Hepatocyte (in vitro differentiated cells): ENCODE data around the gene ATF4. TPM values are rescaled to one million over a fixed set of nuclear protein-coding genes. Genes with fewer than 3 reads are reported as not detected.

Source experiments
- DNase-seq: peaks from one replicate; pipeline ENCODE4 v3.0.0-alpha.2; 2016; ENCODE audit warnings: low spot score
- H2AFZ ChIP-seq: fragments of 200-600 bp; sonication (generic); 2 replicates; pipeline ENCODE4 v1.6.0; 2016; ENCODE audit warnings: antibody characterized with exemption, mild to moderate bottlenecking
- H3K27ac ChIP-seq: fragments of 200-600 bp; sonication (generic); 2 replicates; pipeline ENCODE4 v1.5.1; 2016; ENCODE audit warnings: mild to moderate bottlenecking
- H3K27me3 ChIP-seq: fragments of 200-600 bp; sonication (generic); 2 replicates; pipeline ENCODE4 v1.6.1; 2016
- H3K36me3 ChIP-seq: fragments of 200-600 bp; sonication (generic); replicated peaks from 2 replicates; pipeline ENCODE4 v1.5.1; 2016; ENCODE audit warnings: low read depth; ENCODE audit not compliant: insufficient read depth
- H3K4me1 ChIP-seq: fragments of 200-600 bp; sonication (generic); 2 replicates; pipeline ENCODE4 v1.5.1; 2016; ENCODE audit warnings: mild to moderate bottlenecking, moderate library complexity; ENCODE audit not compliant: insufficient read depth
- H3K4me2 ChIP-seq: fragments of 200-600 bp; sonication (generic); 2 replicates; pipeline ENCODE4 v1.6.0; 2016
- H3K4me3 ChIP-seq: fragments of 200-600 bp; sonication (generic); 2 replicates; pipeline ENCODE4 v1.5.1; 2016; ENCODE audit warnings: mild to moderate bottlenecking
- H3K79me2 ChIP-seq: fragments of 200-600 bp; sonication (generic); 2 replicates; pipeline ENCODE4 v1.6.0; 2017; ENCODE audit warnings: mild to moderate bottlenecking
- H3K9me2 ChIP-seq: fragments of 200-600 bp; sonication (generic); replicated peaks from 2 replicates; pipeline ENCODE4 v1.6.0; 2017; ENCODE audit warnings: mild to moderate bottlenecking; ENCODE audit not compliant: insufficient read depth
- H3K9me3 ChIP-seq: fragments of 200-600 bp; sonication (generic); 2 replicates; pipeline ENCODE4 v1.5.1; 2016; ENCODE audit warnings: low read depth, mild to moderate bottlenecking
- H4K20me1 ChIP-seq: fragments of 200-600 bp; sonication (generic); 2 replicates; pipeline ENCODE4 v1.6.0; 2016; ENCODE audit warnings: mild to moderate bottlenecking; ENCODE audit not compliant: insufficient read depth, poor library complexity, severe bottlenecking
- CTCF ChIP-seq: fragments of 200-600 bp; sonication (generic); IDR thresholded peaks from 2 replicates; pipeline ENCODE4 v1.5.1; 2016; ENCODE audit warnings: antibody characterized with exemption, mild to moderate bottlenecking; ENCODE audit not compliant: poor library complexity
- EZH2 ChIP-seq: fragments of 200-600 bp; sonication (generic); IDR thresholded peaks from 2 replicates; pipeline ENCODE4 v1.6.1; 2016; ENCODE audit warnings: antibody characterized with exemption, mild to moderate bottlenecking, borderline replicate concordance
- EZH2phosphoT487 ChIP-seq: fragments of 200-600 bp; sonication (generic); IDR thresholded peaks from one replicate; pipeline ENCODE4 v1.6.1; 2018; ENCODE audit warnings: antibody characterized with exemption, mild to moderate bottlenecking, low read depth, moderate library complexity; ENCODE audit not compliant: unreplicated experiment, severe bottlenecking
- WGBS: methylation state at CpG from one replicate; pipeline ENCODE4 v1.1.6; 2016; ENCODE audit warnings: low lambda C conversion rate; ENCODE audit errors: missing lambda C conversion rate; 5-methylcytosine and 5-hydroxymethylcytosine counted together
- polyA plus RNA-seq: library from polyadenylated mRNA; unstranded; fragments of >200 nt; fragmentation: Nextera tagmentation; extraction: Ambion mirVana; gene quantifications from 2 replicates; pipeline ENCODE4 v1.2.1, GENCODE V29; 2016
- total RNA-seq: library from RNA; depleted of rRNA; stranded (reverse); fragments of >200 nt; gene quantifications from 2 replicates; pipeline ENCODE4 v1.2.3, GENCODE V29; 2014

The ATF4 gene
- total and polyA plus RNA-seq, 2 experiments from 2014 or later = 144 to 231 TPM

DNA sequence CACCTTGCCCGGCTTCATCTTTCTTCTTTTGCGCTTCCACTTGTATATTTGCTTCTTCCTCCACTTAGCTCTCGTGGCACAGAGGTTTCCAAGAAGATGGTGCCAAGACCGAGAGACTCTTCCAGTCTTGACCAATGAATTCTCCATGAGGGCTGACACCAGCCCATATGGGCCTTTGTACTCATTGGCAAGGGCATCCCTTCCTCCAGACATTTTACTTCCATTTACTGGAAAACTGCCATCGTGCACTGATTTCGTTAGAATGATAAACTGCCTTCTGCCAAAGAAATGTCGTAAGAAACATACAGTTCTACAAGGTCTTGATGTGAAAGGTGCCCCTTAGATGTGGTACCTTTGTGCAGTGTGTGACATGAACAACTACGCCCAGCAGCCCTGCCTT lies 22.9 kb upstream of the ATF4 start:
- peaks cover 20% of the 10 kb centered on the region for H3K4me1 ChIP-seq
- no peak for DNase-seq
- H4K20me1 ChIP-seq = no peaks in the 10 kb centered on the region
- H3K36me3 ChIP-seq = no peaks in the 10 kb centered on the region
- H3K9me2 ChIP-seq = no peaks in the 10 kb centered on the region
- H3K27me3 ChIP-seq = no peaks in the 10 kb centered on the region
- H3K4me2 ChIP-seq = no peak overlapping the region
- WGBS = 96% methylated on average over 8 of the region's 8 CpGs
- H3K9me3 ChIP-seq = no peaks in the 10 kb centered on the region
- no peak overlapping the region for H2AFZ ChIP-seq
- H3K79me2 ChIP-seq = no peaks in the 10 kb centered on the region
- no peak overlapping the region for H3K27ac ChIP-seq
- no peak overlapping the region for H3K4me3 ChIP-seq
- TF ChIP-seq CTCF (no peak), EZH2phosphoT487 (no peak), EZH2 (no peak)

DNA sequence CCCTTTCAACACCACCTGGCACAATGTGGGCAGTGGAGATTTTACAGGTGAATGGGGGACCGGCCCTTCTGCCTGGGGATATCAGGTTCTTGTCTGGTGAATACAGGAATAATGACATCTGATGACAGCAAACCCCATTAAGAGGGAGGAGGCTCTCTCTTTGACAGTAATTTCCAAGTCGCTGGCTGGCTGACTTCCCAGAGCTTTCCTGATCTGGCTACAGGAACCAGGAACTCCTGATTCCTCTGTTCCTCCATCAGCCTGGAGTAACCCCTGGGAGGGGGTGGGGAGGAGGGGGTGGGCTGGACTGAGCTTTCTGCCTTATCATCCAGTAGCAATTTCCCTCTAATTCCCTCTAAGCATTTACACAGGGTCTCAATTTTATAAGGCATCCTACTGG lies 22.0 kb upstream of the ATF4 start:
- Histone ChIP-seq H3K9me3 (no peaks in the 10 kb centered on the region), H3K4me3 (no peak overlapping the region), H3K79me2 (peaks cover 9% of the 10 kb centered on the region), H3K9me2 (no peaks in the 10 kb centered on the region), H3K4me2 (no peak overlapping the region), H3K27ac (no peak overlapping the region), H3K36me3 (no peaks in the 10 kb centered on the region), H3K27me3 (no peaks in the 10 kb centered on the region), H3K4me1 (peaks cover 23% of the 10 kb centered on the region), H2AFZ (no peak overlapping the region), H4K20me1 (no peaks in the 10 kb centered on the region)
- TF ChIP-seq CTCF (no peak), EZH2 (no peak), EZH2phosphoT487 (no peak)
- 47% methylated on average over 2 of the region's 2 CpGs for WGBS
- no peak for DNase-seq

DNA sequence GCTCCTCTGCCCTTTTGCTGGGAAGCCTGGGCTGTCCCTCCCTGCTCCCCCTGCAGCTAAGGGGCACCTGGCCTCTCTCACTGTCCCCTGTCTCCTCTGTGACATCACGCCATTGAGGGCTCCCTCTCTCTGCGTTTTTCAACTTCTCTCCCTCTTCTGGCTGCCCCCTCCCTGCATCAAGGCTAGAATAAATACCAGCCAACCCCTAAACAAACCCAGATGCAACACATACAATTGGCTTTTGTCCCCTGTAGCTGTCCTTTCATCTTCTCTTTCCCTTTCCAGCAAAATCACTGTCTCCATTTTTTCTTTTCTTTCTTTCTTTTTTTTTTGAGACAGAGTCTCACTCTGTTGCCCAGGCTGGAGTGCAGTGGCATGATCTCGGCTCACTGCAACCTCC lies 21.6 kb upstream of the ATF4 start:
- WGBS = 45% methylated on average over 3 of the region's 3 CpGs
- H2AFZ ChIP-seq = no peak overlapping the region
- H3K4me3 ChIP-seq = no peak overlapping the region
- no peak overlapping the region for H3K4me2 ChIP-seq
- no peaks in the 10 kb centered on the region for H3K9me3 ChIP-seq
- H3K4me1 ChIP-seq = peaks cover 28% of the 10 kb centered on the region
- no peaks in the 10 kb centered on the region for H3K27me3 ChIP-seq
- TF ChIP-seq EZH2 = no peak
- no peak for TF ChIP-seq EZH2phosphoT487
- TF ChIP-seq CTCF = no peak
- H3K27ac ChIP-seq = no peak overlapping the region
- no peaks in the 10 kb centered on the region for H4K20me1 ChIP-seq
- H3K79me2 ChIP-seq = peaks cover 14% of the 10 kb centered on the region
- H3K36me3 ChIP-seq = no peaks in the 10 kb centered on the region
- DNase-seq = no peak
- no peaks in the 10 kb centered on the region for H3K9me2 ChIP-seq

DNA sequence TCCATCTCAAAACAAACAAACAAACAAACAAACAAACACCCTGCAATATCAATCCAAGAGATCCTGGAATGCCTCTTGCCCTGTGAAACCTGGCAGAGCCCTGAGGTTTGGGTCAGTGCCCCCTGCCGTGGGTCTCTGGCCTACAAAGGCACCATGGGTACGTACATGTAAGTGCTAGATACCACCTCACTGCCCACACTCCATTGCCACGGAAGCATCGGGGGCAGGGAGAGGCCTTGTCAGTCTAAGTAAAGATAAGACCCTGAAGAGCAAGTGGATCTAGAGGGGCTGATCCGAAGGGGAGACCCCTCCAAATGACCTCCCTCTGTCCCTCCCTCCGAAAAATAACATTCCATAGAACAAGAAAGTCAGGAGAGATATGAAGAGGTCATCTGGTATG lies 20.3 kb upstream of the ATF4 start:
- H3K4me3 ChIP-seq = no peak overlapping the region
- no peak for DNase-seq
- no peaks in the 10 kb centered on the region for H3K27me3 ChIP-seq
- no peaks in the 10 kb centered on the region for H3K9me2 ChIP-seq
- no peak for TF ChIP-seq CTCF
- TF ChIP-seq EZH2 = no peak
- TF ChIP-seq EZH2phosphoT487 = no peak
- peaks cover 27% of the 10 kb centered on the region for H3K79me2 ChIP-seq
- H3K4me2 ChIP-seq = no peak overlapping the region
- WGBS = 91% methylated on average over 6 of the region's 6 CpGs
- no peaks in the 10 kb centered on the region for H3K36me3 ChIP-seq
- no peak overlapping the region for H2AFZ ChIP-seq
- H4K20me1 ChIP-seq = no peaks in the 10 kb centered on the region
- no peak overlapping the region for H3K27ac ChIP-seq
- peaks cover 31% of the 10 kb centered on the region for H3K4me1 ChIP-seq
- no peaks in the 10 kb centered on the region for H3K9me3 ChIP-seq
